Breast epithelium (tissue), 3 donors: ENCODE data around the gene MED9.

Experiments used
- POLR2A ChIP-seq: fragments of 450-650 bp; IDR thresholded peaks from one replicate; pipeline ENCODE4 v1.6.1; 2016; ENCODE audit warnings: antibody characterized with exemption, mild to moderate bottlenecking, moderate library complexity
- POLR2AphosphoS5 ChIP-seq, 3 donors: sonication (generic); formaldehyde crosslinking; IDR thresholded peaks; one replicate each; pipeline ENCODE4 v1.6.1; 2017; ENCODE audit warnings: antibody characterized with exemption in 3 of 3
- TF ChIP-seq, protein P1 (sequence below), 3 donors: fragments of 450-650 bp; IDR thresholded peaks; one replicate each; pipeline ENCODE4 v1.5.1; 2016 to 2017; ENCODE audit warnings: antibody characterized with exemption in 3 of 3, mild to moderate bottlenecking in 3 of 3, moderate library complexity in 3 of 3

DNA sequence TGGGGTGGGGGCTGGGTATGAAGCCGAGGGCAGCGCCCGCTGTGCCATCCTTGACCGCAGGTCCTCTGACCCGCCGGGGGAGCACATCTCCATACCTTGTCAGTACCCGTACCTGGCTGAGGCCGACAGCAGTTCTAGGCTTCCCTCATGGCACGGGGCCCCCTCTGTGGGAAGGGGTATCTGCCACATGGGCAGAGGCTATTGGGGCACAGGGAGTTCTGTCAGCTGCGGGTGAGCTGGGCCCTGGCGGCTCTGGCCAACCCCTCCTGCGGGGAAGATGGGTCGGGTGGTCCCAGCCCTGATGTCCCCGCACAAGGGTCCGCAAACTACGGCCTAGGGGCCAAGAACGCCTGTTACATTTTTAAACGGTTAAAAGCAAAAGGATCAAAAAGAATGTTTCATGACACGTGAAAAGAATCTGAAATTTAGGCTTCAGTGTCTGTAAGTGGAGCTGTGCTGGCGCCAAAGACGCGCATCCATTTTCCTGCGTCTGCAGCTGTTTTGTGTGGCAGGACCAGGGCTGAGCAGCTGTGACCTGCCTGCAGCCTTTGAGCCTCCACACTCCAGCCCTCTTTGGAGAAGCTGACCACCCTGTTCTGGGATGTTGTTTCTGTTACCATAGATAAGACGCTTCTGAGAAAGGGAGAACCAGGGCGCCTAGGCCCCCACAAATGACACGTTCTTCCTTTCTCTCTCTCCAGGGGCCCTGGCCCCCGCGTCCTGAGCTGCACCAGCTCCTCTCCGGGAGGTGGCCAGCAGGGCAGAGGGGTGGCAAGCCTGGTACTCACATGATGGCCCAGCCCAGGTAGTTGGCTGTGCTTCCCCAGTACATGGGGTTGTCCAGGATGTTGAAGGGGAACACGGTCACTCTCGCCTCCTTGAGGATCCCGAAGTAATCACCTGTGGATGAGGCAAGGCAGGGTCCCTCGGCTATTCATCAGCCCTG lies 32.1 kb downstream of the MED9 start:
- TF ChIP-seq, protein P1, sequence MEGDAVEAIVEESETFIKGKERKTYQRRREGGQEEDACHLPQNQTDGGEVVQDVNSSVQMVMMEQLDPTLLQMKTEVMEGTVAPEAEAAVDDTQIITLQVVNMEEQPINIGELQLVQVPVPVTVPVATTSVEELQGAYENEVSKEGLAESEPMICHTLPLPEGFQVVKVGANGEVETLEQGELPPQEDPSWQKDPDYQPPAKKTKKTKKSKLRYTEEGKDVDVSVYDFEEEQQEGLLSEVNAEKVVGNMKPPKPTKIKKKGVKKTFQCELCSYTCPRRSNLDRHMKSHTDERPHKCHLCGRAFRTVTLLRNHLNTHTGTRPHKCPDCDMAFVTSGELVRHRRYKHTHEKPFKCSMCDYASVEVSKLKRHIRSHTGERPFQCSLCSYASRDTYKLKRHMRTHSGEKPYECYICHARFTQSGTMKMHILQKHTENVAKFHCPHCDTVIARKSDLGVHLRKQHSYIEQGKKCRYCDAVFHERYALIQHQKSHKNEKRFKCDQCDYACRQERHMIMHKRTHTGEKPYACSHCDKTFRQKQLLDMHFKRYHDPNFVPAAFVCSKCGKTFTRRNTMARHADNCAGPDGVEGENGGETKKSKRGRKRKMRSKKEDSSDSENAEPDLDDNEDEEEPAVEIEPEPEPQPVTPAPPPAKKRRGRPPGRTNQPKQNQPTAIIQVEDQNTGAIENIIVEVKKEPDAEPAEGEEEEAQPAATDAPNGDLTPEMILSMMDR (IDR thresholded peaks at IDR 0.05): no peak
- no peak for TF ChIP-seq POLR2A
- no peak for TF ChIP-seq POLR2AphosphoS5 (IDR thresholded peaks at IDR 0.05)
